NCI-H510A (cell line): ENCODE results near the gene CDX1.
A peak's percentile ranks its signal among the peaks of the same experiment; 100 is the strongest.

Experiments used
- DNase-seq: peaks from one replicate; lab custom pipeline; 2025; lab: John Stamatoyannopoulos, UW

CDX1 gene

GRCh38 chr5:150208187-150209098 is 41.9 kb downstream of the CDX1 start:
- DNase-seq, result no peak

- DNase-seq, result no peak
These were observed 42.6 kb downstream of the CDX1 start for GRCh38 chr5:150209099-150209635.

GRCh38 chr5:150210644-150211043 is 44.1 kb downstream of the CDX1 start:
- DNase-seq, result no peak

GRCh38 chr5:150211156-150212030 is 44.8 kb downstream of the CDX1 start:
- no peak for DNase-seq

GRCh38 chr5:150213530-150213929 is 47.0 kb downstream of the CDX1 start:
- no peak for DNase-seq

- DNase-seq, result no peak
These were observed 47.7 kb downstream of the CDX1 start for GRCh38 chr5:150214289-150214688.

- no peak for DNase-seq
These were observed 49.7 kb downstream of the CDX1 start for GRCh38 chr5:150215979-150216944.

GRCh38 chr5:150217038-150217437 is 50.5 kb downstream of the CDX1 start:
- no peak for DNase-seq

- DNase-seq, result peak; percentile 29
These were observed 51.5 kb downstream of the CDX1 start for GRCh38 chr5:150217873-150218692.

- no peak for DNase-seq
These were observed 52.1 kb downstream of the CDX1 start for GRCh38 chr5:150218693-150219035.

GRCh38 chr5:150219142-150219541 is 52.6 kb downstream of the CDX1 start:
- DNase-seq, result no peak

- no peak for DNase-seq
These were observed 53.3 kb downstream of the CDX1 start for GRCh38 chr5:150219861-150220260.

- DNase-seq, result no peak
These were observed 54.9 kb downstream of the CDX1 start for GRCh38 chr5:150221471-150221870.

- no peak for DNase-seq
These were observed 56.3 kb downstream of the CDX1 start for GRCh38 chr5:150222906-150223305.

- DNase-seq, result no peak
These were observed 56.9 kb downstream of the CDX1 start for GRCh38 chr5:150223474-150223873.

- no peak for DNase-seq
These were observed 58.0 kb downstream of the CDX1 start for GRCh38 chr5:150224483-150225027.

- DNase-seq, result no peak
These were observed 60.5 kb downstream of the CDX1 start for GRCh38 chr5:150227036-150227435.

- DNase-seq, result no peak
These were observed 61.2 kb downstream of the CDX1 start for GRCh38 chr5:150227606-150228273.

- DNase-seq, result no peak
These were observed 63.0 kb downstream of the CDX1 start for GRCh38 chr5:150229571-150229970.

GRCh38 chr5:150230842-150231241 is 64.3 kb downstream of the CDX1 start:
- DNase-seq, result no peak
